Smooth muscle cell (in vitro differentiated cells): ENCODE data around the gene STAG1. TPM values are rescaled to one million over a fixed set of nuclear protein-coding genes. Genes with fewer than 3 reads are reported as not detected.

Experiments
- DNase-seq: peaks from one replicate; lab custom pipeline; 2025; ENCODE audit not compliant: unreplicated experiment; lab: John Stamatoyannopoulos, UW
- H2AFZ ChIP-seq: fragments of 200-600 bp; sonication (generic); 2 replicates; pipeline ENCODE4 v1.6.0; 2016; ENCODE audit warnings: antibody characterized with exemption, low read depth, mild to moderate bottlenecking
- H3F3A ChIP-seq: fragments of 200-600 bp; sonication (generic); 2 replicates; pipeline ENCODE4 v1.6.0; 2017; ENCODE audit warnings: antibody characterized with exemption, low read depth
- H3K27ac ChIP-seq: fragments of 200-600 bp; sonication (generic); 2 replicates; pipeline ENCODE4 v1.5.1; 2016; ENCODE audit warnings: low read depth, mild to moderate bottlenecking
- H3K27me3 ChIP-seq: fragments of 200-600 bp; sonication (generic); 2 replicates; pipeline ENCODE4 v1.6.1; 2016; ENCODE audit warnings: low read depth, mild to moderate bottlenecking
- H3K36me3 ChIP-seq: fragments of 200-600 bp; sonication (generic); 2 replicates; pipeline ENCODE4 v1.5.1; 2016; ENCODE audit warnings: low read depth
- H3K4me1 ChIP-seq: fragments of 200-600 bp; sonication (generic); 2 replicates; pipeline ENCODE4 v1.5.1; 2016; ENCODE audit warnings: low read depth
- H3K4me2 ChIP-seq: fragments of 200-600 bp; sonication (generic); 2 replicates; pipeline ENCODE4 v1.6.0; 2016; ENCODE audit warnings: mild to moderate bottlenecking
- H3K4me3 ChIP-seq: fragments of 200-600 bp; sonication (generic); 2 replicates; pipeline ENCODE4 v1.5.1; 2016; ENCODE audit warnings: mild to moderate bottlenecking
- H3K79me2 ChIP-seq: fragments of 200-600 bp; sonication (generic); 2 replicates; pipeline ENCODE4 v1.6.0; 2016; ENCODE audit warnings: low read depth, mild to moderate bottlenecking
- H3K9ac ChIP-seq: fragments of 200-600 bp; sonication (generic); 2 replicates; pipeline ENCODE4 v1.6.0; 2016; ENCODE audit warnings: low read depth
- H3K9me3 ChIP-seq: fragments of 200-600 bp; sonication (generic); replicated peaks from 2 replicates; pipeline ENCODE4 v1.5.1; 2016; ENCODE audit warnings: low read depth
- H4K20me1 ChIP-seq: fragments of 200-600 bp; sonication (generic); 2 replicates; pipeline ENCODE4 v1.6.0; 2016; ENCODE audit warnings: low read depth
- WGBS: methylation state at CpG from one replicate; pipeline ENCODE4 v1.1.7; 2016; ENCODE audit warnings: low lambda C conversion rate; 5-methylcytosine and 5-hydroxymethylcytosine counted together
- polyA plus RNA-seq: library from polyadenylated mRNA; unstranded; fragments of >200 nt; fragmentation: Nextera tagmentation; extraction: Ambion mirVana; gene quantifications from 2 replicates; pipeline ENCODE4 v1.2.1, GENCODE V29; 2016
- total RNA-seq: library from RNA; depleted of rRNA; stranded (reverse); fragments of >200 nt; gene quantifications from 2 replicates; pipeline ENCODE4 v1.2.3, GENCODE V29; 2014
- TF ChIP-seq, protein P1 (sequence below): fragments of 200-600 bp; sonication (generic); IDR thresholded peaks from 2 replicates; pipeline ENCODE4 v1.5.1; 2017; ENCODE audit warnings: borderline replicate concordance, mild to moderate bottlenecking, antibody characterized with exemption; ENCODE audit not compliant: insufficient read depth, poor library complexity, severe bottlenecking

The STAG1 gene
- total and polyA plus RNA-seq, 2 experiments from 2014 or later: 14.6 to 29.5 TPM

DNA sequence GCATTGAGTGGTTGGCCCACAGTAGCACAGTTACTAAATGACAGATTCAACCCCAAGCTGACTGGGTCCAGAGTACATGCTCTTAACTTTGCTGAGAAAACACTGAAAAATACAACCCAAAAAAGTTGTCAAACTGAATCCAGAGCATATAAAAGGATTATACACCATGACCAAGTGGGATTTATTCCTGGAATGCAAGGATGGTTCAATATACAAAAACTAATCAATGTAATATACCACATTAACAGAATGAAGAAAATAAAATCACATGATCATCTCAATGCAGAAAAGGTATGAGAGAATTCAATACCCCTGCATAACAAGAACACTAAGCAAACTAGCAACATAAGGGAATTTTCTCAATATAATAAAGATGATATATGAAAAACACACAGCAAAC lies 98.5 kb downstream of the STAG1 start:
- Histone ChIP-seq H3K79me2 (peaks cover 96% of the 10 kb centered on the region), H3K9me3 (peaks cover 27% of the 10 kb centered on the region), H3K4me3 (no peak overlapping the region), H3K27ac (no peak overlapping the region), H2AFZ (no peak overlapping the region), H3K9ac (no peak overlapping the region), H4K20me1 (peaks cover 35% of the 10 kb centered on the region), H3F3A (no peaks in the 10 kb centered on the region), H3K36me3 (peaks cover 12% of the 10 kb centered on the region), H3K4me2 (no peak overlapping the region), H3K27me3 (no peaks in the 10 kb centered on the region), H3K4me1 (no peaks in the 10 kb centered on the region)
- TF ChIP-seq, protein P1, sequence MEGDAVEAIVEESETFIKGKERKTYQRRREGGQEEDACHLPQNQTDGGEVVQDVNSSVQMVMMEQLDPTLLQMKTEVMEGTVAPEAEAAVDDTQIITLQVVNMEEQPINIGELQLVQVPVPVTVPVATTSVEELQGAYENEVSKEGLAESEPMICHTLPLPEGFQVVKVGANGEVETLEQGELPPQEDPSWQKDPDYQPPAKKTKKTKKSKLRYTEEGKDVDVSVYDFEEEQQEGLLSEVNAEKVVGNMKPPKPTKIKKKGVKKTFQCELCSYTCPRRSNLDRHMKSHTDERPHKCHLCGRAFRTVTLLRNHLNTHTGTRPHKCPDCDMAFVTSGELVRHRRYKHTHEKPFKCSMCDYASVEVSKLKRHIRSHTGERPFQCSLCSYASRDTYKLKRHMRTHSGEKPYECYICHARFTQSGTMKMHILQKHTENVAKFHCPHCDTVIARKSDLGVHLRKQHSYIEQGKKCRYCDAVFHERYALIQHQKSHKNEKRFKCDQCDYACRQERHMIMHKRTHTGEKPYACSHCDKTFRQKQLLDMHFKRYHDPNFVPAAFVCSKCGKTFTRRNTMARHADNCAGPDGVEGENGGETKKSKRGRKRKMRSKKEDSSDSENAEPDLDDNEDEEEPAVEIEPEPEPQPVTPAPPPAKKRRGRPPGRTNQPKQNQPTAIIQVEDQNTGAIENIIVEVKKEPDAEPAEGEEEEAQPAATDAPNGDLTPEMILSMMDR: no peak
- DNase-seq: no peak

DNA sequence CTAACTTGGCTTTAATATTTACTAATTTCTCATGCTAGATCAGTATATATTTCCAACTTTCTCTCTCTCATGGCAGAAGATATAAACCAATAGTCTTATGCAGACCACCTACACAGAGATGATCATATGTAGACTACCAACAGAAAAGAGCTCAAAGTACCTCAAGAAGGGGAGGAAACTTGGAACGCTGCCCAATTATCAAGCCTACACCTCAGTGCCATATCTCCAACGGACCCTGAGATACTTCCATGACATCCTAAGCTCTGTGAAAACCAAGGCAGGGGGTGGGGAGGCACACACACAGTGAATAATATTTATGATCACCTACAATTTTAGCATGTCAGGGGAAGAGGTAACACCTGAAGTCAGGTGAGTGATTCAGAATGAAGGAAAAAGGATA lies 100.6 kb downstream of the STAG1 start:
- no peak overlapping the region for H3K27ac ChIP-seq
- H3K4me1 ChIP-seq: no peaks in the 10 kb centered on the region
- no peak overlapping the region for H2AFZ ChIP-seq
- WGBS: 100% methylated on average over 2 of the region's 2 CpGs
- peaks cover 40% of the 10 kb centered on the region for H4K20me1 ChIP-seq
- H3K9ac ChIP-seq: no peak overlapping the region
- H3K27me3 ChIP-seq: no peaks in the 10 kb centered on the region
- peaks cover 12% of the 10 kb centered on the region for H3K36me3 ChIP-seq
- TF ChIP-seq, protein P1: no peak
- no peak overlapping the region for H3K4me2 ChIP-seq
- peaks cover 96% of the 10 kb centered on the region for H3K79me2 ChIP-seq
- H3K9me3 ChIP-seq: peaks cover 27% of the 10 kb centered on the region
- no peak overlapping the region for H3K4me3 ChIP-seq
- H3F3A ChIP-seq: no peaks in the 10 kb centered on the region
- DNase-seq: no peak

DNA sequence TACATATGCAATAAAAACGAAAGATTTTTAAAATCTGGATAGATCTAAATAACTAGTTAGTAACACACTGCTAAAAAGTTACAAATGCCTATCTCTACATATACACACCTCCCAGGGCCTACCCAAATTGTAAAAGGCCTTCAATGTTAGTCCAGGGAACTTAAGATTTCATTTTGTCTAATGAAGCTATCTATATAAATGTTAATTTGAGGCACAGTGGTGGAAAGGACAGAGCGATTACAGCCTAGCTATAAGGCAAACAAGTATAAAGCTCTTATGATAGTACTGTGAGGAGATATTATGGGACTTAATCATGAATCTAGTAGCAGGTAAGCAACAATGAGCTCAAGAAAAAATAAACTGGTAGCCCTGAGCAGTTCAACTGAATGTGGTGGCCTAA lies 101.7 kb downstream of the STAG1 start:
- Histone ChIP-seq H3K9ac (no peak overlapping the region), H3K4me3 (no peak overlapping the region), H3K36me3 (peaks cover 12% of the 10 kb centered on the region), H3K4me1 (no peaks in the 10 kb centered on the region), H3K4me2 (no peak overlapping the region), H4K20me1 (peaks cover 51% of the 10 kb centered on the region), H3K27ac (no peak overlapping the region), H3F3A (no peaks in the 10 kb centered on the region), H3K27me3 (no peaks in the 10 kb centered on the region), H3K79me2 (peaks cover 98% of the 10 kb centered on the region), H2AFZ (no peak overlapping the region), H3K9me3 (peaks cover 26% of the 10 kb centered on the region)
- WGBS: 98% methylated on average over 2 of the region's 2 CpGs
- DNase-seq: no peak
- TF ChIP-seq, protein P1: no peak

DNA sequence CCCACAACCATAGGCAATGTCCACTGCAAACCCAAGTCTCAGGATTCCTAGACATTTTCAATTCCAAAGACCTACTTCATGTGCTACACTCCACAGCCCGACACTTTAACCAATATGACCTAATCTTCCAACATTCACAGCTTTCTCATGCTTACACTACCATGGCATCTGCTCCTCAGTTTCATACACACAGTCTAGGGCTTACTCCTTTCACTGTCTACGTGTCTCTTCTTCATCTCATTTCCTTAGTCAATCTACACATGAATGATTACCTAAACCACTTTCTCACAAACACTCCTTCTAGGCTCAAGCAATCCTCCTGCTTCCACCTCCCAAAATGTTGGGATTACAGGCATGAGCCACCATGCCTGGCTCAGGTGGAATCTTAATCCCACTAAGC lies 106.3 kb downstream of the STAG1 start:
- Histone ChIP-seq H3K36me3 (no peaks in the 10 kb centered on the region), H2AFZ (no peak overlapping the region), H3K4me3 (no peak overlapping the region), H3K9me3 (no peaks in the 10 kb centered on the region), H3K4me1 (no peaks in the 10 kb centered on the region), H3K4me2 (no peak overlapping the region), H3K27me3 (no peaks in the 10 kb centered on the region), H3K79me2 (peaks cover 96% of the 10 kb centered on the region), H3F3A (no peaks in the 10 kb centered on the region), H3K9ac (no peak overlapping the region), H4K20me1 (peaks cover 85% of the 10 kb centered on the region), H3K27ac (no peak overlapping the region)
- DNase-seq: no peak
- WGBS: 100% methylated on average over 2 of the region's 2 CpGs
- TF ChIP-seq, protein P1: no peak
